Osteocyte (in vitro differentiated cells): Measurements from ENCODE around the gene ATXN3L. TPM values are rescaled to one million over a fixed set of nuclear protein-coding genes. Genes with fewer than 3 reads are reported as not detected.
A peak's percentile ranks its signal among the peaks of the same experiment; 100 is the strongest.

Source experiments
- DNase-seq: peaks from one replicate; pipeline ENCODE4 v3.0.0; 2021; ENCODE audit warnings: mixed read lengths; ENCODE audit not compliant: unreplicated experiment; ENCODE audit errors: extremely low spot score
- H3K27ac Mint-ChIP-seq: one replicate; pipeline ENCODE4 v1.8.0; 2021; ENCODE audit warnings: mild to moderate bottlenecking, mixed read lengths; ENCODE audit not compliant: unreplicated experiment
- H3K27me3 Mint-ChIP-seq: one replicate; pipeline ENCODE4 v1.8.0; 2021; ENCODE audit warnings: mixed read lengths; ENCODE audit not compliant: unreplicated experiment
- H3K36me3 Mint-ChIP-seq: one replicate; pipeline ENCODE4 v1.8.0; 2021; ENCODE audit warnings: mixed read lengths; ENCODE audit not compliant: unreplicated experiment
- H3K4me1 Mint-ChIP-seq: one replicate; pipeline ENCODE4 v1.8.0; 2021; ENCODE audit warnings: mixed read lengths; ENCODE audit not compliant: unreplicated experiment
- H3K4me3 Mint-ChIP-seq: one replicate; pipeline ENCODE4 v1.8.0; 2021; ENCODE audit warnings: mild to moderate bottlenecking, moderate library complexity, mixed read lengths; ENCODE audit not compliant: unreplicated experiment
- H3K9me3 Mint-ChIP-seq: one replicate; pipeline ENCODE4 v1.8.0; 2021; ENCODE audit warnings: mixed read lengths; ENCODE audit not compliant: unreplicated experiment
- total RNA-seq: library from RNA; stranded (reverse); gene quantifications from 2 replicates; pipeline ENCODE4 v1.2.1, GENCODE V29; 2021
- TF ChIP-seq, protein P1 (sequence below): fragments of 200-600 bp; sonication (generic); IDR thresholded peaks from 2 replicates; pipeline ENCODE4 v1.5.0; 2021; ENCODE audit warnings: antibody characterized with exemption, mild to moderate bottlenecking, moderate library complexity

ATXN3L gene
- total RNA-seq, 1 donor from 2014 or later = not detected

- H3K27ac Mint-ChIP-seq = no peak overlapping the region
- H3K4me1 Mint-ChIP-seq = peaks cover 63% of the 10 kb centered on the region
- peaks cover 11% of the 10 kb centered on the region for H3K9me3 Mint-ChIP-seq
- no peaks in the 10 kb centered on the region for H3K36me3 Mint-ChIP-seq
- no peak for DNase-seq
- H3K27me3 Mint-ChIP-seq = no peaks in the 10 kb centered on the region
- no peak overlapping the region for H3K4me3 Mint-ChIP-seq
- TF ChIP-seq, protein P1, sequence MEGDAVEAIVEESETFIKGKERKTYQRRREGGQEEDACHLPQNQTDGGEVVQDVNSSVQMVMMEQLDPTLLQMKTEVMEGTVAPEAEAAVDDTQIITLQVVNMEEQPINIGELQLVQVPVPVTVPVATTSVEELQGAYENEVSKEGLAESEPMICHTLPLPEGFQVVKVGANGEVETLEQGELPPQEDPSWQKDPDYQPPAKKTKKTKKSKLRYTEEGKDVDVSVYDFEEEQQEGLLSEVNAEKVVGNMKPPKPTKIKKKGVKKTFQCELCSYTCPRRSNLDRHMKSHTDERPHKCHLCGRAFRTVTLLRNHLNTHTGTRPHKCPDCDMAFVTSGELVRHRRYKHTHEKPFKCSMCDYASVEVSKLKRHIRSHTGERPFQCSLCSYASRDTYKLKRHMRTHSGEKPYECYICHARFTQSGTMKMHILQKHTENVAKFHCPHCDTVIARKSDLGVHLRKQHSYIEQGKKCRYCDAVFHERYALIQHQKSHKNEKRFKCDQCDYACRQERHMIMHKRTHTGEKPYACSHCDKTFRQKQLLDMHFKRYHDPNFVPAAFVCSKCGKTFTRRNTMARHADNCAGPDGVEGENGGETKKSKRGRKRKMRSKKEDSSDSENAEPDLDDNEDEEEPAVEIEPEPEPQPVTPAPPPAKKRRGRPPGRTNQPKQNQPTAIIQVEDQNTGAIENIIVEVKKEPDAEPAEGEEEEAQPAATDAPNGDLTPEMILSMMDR = no peak
Observed at GRCh38 chrX:13283512-13283911, 36.3 kb downstream of the ATXN3L start.

DNA sequence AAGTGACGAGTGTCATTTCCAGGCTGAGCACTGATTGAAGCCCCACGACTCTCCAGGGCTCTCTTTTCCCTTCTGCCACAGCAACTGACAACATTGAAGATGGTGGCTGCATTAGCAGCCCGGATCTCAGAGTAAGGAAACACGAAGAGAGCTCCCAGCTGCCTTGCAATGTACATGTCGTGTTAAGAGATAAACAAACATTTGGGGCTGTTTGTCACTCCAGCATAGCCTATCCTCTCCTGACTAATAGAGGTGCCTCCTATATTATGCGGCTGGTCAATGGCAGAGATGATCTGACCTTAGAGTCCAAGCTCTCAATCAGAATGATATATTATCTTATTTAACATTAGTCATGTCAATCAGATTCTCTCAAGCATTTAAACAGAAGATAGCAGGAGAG is 38.6 kb downstream of the ATXN3L start:
- TF ChIP-seq, protein P1 = no peak
- H3K27me3 Mint-ChIP-seq = no peaks in the 10 kb centered on the region
- peaks cover 63% of the 10 kb centered on the region for H3K4me1 Mint-ChIP-seq
- peaks cover 11% of the 10 kb centered on the region for H3K9me3 Mint-ChIP-seq
- no peak overlapping the region for H3K27ac Mint-ChIP-seq
- no peak overlapping the region for H3K4me3 Mint-ChIP-seq
- DNase-seq = no peak
- no peaks in the 10 kb centered on the region for H3K36me3 Mint-ChIP-seq

GRCh38 chrX:13279279-13280018 is 40.4 kb downstream of the ATXN3L start:
- Mint-ChIP-seq H3K27ac (peak overlapping the region; percentile 44), H3K4me3 (no peak overlapping the region), H3K27me3 (no peaks in the 10 kb centered on the region), H3K9me3 (peaks cover 5% of the 10 kb centered on the region), H3K36me3 (no peaks in the 10 kb centered on the region), H3K4me1 (peaks cover 70% of the 10 kb centered on the region)
- TF ChIP-seq, protein P1 = no peak
- DNase-seq = no peak

GRCh38 chrX:13277539-13277938 is 42.3 kb downstream of the ATXN3L start:
- Mint-ChIP-seq H3K4me3 (no peak overlapping the region), H3K27ac (peak overlapping the region; percentile 95), H3K36me3 (no peaks in the 10 kb centered on the region), H3K4me1 (peaks cover 63% of the 10 kb centered on the region), H3K9me3 (no peaks in the 10 kb centered on the region), H3K27me3 (no peaks in the 10 kb centered on the region)
- no peak for DNase-seq
- TF ChIP-seq, protein P1 = no peak

DNA sequence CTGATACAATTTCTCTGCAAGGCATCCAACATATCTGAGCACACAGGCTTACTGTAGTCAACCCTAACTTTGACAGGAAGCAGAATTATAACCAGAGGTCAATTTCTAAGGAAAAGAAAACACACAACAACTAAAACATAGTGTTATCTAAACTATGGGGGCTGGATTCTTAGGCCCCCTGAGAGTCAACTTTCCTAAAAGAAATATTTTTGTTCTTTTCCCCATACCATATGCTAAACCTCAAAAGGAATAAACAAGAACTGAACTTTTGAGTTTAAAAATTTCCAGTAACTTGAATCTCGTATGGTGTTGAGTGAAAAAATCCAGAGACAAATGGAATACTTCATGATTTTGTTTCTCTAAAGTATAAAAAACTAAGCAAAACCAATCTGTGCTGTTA is 42.9 kb downstream of the ATXN3L start:
- Mint-ChIP-seq H3K4me3 (no peak overlapping the region), H3K36me3 (no peaks in the 10 kb centered on the region), H3K27ac (peak overlapping the region; percentile 95), H3K27me3 (no peaks in the 10 kb centered on the region), H3K9me3 (no peaks in the 10 kb centered on the region), H3K4me1 (peaks cover 63% of the 10 kb centered on the region)
- DNase-seq = no peak
- TF ChIP-seq, protein P1 = no peak
